ENCODE results near the gene MOB3A.

The MOB3A gene

DNA sequence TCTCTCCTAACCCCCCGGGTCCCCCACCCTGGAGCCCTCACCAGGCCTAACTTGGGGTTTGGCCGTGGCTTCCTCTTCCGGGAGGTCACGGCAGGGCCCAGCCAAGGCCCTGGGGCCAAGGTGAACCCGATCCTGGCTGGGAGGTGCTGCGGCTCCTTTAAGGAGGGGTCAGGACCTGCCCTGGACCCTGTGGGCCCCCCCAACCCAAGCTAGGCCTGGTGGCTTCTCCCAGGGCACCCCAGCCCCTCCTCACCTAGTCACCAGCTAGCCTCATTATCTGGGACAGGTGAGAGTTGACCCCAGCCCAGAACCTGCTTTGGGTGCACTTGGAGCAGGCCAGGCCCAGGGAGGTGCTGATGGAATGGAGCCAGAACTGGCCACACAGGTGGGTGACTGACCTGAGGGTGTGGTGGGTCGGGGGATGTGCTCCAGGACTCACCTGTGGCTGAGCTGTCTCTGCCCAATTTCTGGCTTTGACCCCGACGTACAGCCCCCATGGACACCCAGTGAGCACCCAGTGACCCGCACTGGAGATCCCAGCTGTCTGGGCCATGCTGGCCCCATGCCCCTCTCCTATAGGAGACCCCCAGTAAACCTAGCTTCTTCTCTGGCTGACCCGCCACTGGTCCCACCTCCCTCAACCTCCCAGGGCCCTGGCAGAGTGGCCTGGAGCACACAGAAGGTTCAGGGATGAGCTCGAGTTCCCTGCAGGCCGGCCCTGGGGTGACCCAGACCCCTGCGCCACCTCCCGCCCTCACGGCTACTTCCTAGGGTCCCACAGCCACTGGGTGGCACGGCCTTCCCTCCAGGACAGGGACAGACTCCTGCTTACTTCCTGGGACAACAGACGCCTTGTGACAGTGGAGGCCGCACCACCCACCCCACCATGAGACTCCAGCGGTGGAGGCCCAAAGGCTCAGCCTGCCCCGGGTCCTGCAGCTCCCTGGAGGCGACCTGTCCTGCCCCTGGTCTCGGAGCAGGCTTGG is 38.3 kb downstream of the MOB3A start:
- no peak for DNase-seq

DNA sequence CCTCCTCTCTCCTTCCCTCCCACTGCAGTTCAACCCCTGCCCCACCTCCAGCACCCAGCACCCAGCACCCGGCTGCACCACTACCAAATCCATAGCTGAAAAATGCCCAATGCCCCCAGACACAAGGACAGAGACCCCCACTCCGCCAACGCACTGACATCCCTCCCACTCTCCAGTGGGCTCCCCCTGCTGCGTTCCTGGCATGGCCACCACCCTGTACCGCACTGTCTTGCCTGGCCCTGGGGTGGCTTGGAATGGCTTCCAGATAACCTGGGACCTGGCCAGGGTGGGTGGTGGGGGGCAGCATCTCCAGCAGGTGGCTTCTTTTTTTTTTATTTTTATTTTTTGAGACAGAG is 39.3 kb downstream of the MOB3A start:
- no peak for DNase-seq

GRCh38 chr19:2055931-2056836 is 39.9 kb downstream of the MOB3A start:
- peak; percentile 76 for DNase-seq

- no peak for DNase-seq
Observed at GRCh38 chr19:2054763-2055162, 41.4 kb downstream of the MOB3A start.

- no peak for DNase-seq
Observed at GRCh38 chr19:2053601-2054389, 42.3 kb downstream of the MOB3A start.

GRCh38 chr19:2051773-2052704 is 44.1 kb downstream of the MOB3A start:
- no peak for DNase-seq

DNA sequence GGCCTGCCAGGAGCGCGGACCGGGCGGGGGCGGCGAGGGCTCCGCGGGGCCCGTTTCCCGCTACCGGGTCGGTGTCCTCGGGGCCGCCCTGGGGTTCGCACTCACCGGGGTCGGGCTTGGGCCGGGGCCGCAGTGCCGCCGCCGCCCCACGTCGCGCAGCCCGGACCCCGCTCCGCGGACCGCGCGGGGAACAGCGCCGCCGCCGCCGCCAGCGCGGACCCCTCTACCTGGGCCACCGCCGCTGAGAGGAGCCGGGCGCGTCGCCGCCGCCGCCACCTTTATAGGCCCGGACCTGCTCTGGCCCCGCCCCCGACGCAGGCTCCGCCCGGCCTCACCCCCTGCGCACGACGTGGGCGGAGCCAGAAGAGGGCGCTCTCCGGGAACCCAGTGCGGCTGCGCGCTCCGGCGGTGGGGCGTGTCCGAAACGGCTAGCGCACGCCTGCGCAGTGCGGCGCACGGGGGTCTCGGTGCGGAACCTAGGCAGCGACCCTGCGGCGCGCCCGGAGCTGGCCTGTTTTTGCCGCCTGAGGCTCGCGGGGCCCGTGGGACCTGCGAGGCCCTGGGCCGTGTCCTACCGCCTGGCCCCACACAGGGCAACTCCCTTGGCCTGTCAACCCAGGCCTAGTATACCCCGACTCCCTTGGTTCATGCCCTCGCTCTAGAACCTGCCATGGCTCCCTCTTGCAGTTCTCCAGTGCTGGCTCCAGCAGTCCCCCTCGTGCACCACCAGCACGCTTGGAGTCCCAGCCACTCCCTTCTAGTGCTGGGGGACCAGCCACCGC is 44.9 kb downstream of the MOB3A start, which contains the start of gene MKNK2:
Gene MKNK2, minus strand, starts transcription at position 254 of the 782 bp plus-strand sequence. CDS start 393 bp downstream, outside the sequence.
- DNase-seq, result peak; percentile 86

DNA sequence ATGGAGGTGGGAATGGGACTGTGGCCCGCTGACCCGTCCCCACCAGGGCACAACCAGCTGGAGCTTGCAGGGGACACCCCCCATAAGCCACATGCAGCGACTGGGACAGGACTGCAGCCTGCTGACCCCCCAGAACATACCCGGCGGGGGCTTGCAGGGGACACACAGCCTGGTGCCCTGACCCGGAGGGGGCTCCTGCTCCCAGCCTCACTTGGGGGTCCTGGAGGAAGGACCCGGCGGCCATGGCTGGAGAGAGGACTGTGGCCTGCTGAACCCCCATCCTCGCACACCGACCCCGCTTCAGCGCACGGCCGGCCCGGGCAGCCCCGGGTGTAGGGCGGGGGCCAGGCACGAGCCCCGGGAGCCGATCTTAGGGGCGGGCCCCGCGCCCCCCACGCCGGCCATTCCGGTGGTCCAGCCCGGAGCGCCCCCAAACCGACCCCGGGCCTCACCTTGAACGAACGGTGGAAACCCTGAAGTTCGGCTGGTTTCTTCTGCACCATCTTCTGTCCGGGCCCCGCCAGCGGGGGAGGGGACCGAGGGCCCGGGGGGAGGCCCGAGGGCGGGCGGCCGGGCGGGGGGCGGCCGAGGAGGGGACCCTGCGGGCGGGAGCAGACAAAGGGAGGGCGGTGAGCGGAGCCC is 45.7 kb downstream of the MOB3A start:
- no peak for DNase-seq

- DNase-seq, result peak; percentile 57
Observed at GRCh38 chr19:2049741-2050348, 46.3 kb downstream of the MOB3A start.

- no peak for DNase-seq
Observed at GRCh38 chr19:2048959-2049740, 47.0 kb downstream of the MOB3A start.

GRCh38 chr19:2048104-2048958 is 47.8 kb downstream of the MOB3A start:
- DNase-seq, result no peak

DNA sequence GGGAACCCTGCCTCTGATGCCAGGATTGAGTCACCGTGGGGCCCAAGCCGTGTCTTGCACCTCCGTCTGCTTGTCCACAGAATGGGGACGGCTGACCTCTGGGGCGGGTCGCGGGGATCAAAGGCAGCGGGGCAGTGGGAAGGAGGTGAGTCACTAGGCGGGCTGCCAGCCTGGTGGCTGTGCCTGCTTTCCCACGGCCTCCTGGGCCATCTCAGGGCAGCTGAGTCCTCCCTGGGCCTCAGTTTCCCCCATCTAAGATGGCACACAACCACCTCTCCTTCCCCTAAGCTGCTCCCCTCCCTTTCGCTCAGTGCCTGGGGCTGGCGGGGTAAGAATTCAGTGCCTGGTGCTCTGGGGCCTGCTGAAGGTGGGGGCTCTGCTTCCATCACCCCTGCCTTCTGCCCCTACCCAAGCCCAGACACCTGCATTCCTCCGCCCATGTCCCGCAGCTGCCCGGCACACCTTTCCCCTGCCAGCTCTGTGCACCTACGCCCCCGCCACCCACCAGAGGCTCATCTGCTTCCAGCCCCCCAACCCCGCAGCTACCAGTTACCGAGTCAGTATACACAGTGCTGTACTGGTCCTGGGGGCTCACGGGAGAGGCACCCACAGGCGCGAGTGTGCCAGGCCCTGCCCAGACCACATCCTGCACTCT is 48.5 kb downstream of the MOB3A start:
- no peak for DNase-seq

- no peak for DNase-seq
Observed at GRCh38 chr19:2047076-2047448, 49.1 kb downstream of the MOB3A start.

DNA sequence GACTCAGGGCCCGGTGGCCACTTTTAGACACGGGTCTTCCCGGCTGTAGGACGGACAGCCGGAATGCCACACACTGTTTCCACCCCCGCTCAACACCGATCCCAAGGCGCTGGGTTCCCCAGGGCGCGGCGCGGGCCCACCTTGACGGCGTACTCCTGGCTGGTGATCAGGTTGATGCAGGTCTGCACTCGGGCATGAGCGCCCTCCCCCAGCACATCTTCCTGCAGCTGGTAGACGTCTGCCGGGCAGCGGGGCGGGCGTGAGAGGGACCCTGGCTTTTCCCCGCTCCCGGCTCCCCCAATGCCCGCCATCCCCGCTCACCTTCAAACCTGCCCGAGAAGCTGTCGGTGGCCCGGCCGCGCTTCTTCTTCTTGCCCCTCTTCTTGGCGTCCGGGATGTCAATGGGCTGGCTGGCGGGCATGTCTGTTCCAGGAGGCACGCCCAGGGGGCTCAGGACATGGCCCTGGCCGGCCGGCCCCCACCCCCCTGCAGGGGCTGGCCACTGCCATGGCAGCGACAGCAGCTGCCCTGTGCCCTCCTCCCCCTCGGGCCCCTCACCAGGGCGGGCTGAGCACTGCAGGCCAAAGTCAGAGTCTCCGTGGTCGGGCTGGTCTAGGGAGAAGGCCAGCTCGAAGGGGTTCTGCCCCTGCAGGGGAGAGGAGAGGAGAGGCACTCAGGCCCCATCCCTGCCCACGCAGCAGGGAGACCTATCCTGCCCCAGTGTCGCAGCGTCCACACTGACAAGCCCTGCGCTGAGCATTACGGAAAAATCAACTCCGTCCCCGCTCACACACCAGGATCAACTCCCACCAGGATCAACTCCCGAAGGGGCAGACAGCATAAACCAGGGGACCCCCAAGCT is 49.8 kb downstream of the MOB3A start:
- no peak for DNase-seq

DNA sequence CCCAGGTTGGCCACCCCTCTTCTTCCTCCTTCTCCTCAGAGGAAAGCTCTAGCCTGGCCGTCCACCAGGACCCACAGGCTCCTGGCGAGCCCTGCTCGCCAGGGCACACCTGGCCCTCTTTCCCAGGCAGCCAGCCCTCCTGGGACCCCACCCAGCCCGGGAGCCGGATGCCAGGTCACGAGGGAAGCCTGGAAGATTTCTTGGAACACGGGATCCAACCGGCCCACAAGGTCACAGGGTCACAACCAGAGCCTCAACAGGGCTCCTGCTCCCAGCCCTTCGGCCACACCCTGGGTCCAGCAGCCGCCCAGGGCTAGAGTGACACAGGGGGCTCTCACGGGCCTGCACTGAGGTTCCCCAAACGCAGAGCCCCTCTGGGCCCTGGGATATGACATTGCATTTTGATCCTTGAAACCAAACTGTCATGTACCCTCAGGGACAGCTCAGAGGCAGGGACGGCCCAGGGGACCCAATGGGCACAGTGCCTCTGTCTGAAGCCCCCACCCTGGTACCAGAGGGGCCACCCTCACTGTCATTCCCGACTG is 50.6 kb downstream of the MOB3A start:
- no peak for DNase-seq

Measured in fibroblast of skin of right biceps (primary cell).